H1 (cell line): ENCODE data around the gene PFKFB1. TPM values are rescaled to one million over a fixed set of nuclear protein-coding genes. Genes with fewer than 3 reads are reported as not detected.

ENCODE experiments used
- CTCF ChIA-PET: fragments of 300-600 bp; sonication (Branson Sonifier 250); formaldehyde crosslinking; loops from one replicate; lab custom pipeline; 2021; ENCODE audit not compliant: partially characterized antibody; lab: Charles Lee
- POLR2A ChIA-PET: fragments of 300-600 bp; sonication (Branson Sonifier 250); formaldehyde crosslinking; loops from one replicate; lab custom pipeline; 2021; ENCODE audit warnings: inconsistent platforms; ENCODE audit not compliant: partially characterized antibody; lab: Charles Lee
- DNase-seq, 2 experiments: peaks; one replicate each; pipeline versions ENCODE4 v3.0.0 to v3.0.0-alpha.2; 2010 to 2022; ENCODE audit warnings: low spot score in 2 of 2, low read depth in 1 of 2, mixed read lengths in 1 of 2
- FAIRE-seq: peaks from 2 replicates; lab custom pipeline; 2011; peaks lifted over from hg19 to GRCh38; lab: Jason Lieb, UNC
- H2AFZ ChIP-seq: 2 replicates; pipeline ENCODE4 v1.8.1; 2012; ENCODE audit warnings: low read length, inconsistent platforms
- H2AK5ac ChIP-seq: 2 replicates; pipeline ENCODE4 v1.6.1; 2013; ENCODE audit warnings: low read depth, low read length
- H2BK120ac ChIP-seq: replicated peaks from 2 replicates; pipeline ENCODE3; 2013; ENCODE audit warnings: low read depth, low read length, inconsistent platforms
- H2BK12ac ChIP-seq: 2 replicates; pipeline ENCODE4 v1.6.1; 2013; ENCODE audit warnings: low read depth, low read length
- H2BK15ac ChIP-seq: 2 replicates; pipeline ENCODE4 v1.6.1; 2013; ENCODE audit warnings: low read length
- H2BK20ac ChIP-seq: 2 replicates; pipeline ENCODE4 v1.6.1; 2013; ENCODE audit warnings: low read length
- H2BK5ac ChIP-seq: 2 replicates; pipeline ENCODE4 v1.6.1; 2013; ENCODE audit warnings: low read depth, low read length
- H3K14ac ChIP-seq: 2 replicates; pipeline ENCODE4 v1.6.1; 2013; ENCODE audit warnings: inconsistent platforms; ENCODE audit not compliant: insufficient read length
- H3K18ac ChIP-seq: 2 replicates; pipeline ENCODE4 v1.6.1; 2013; ENCODE audit warnings: low read length; ENCODE audit errors: extremely low read depth
- H3K23ac ChIP-seq: 2 replicates; pipeline ENCODE4 v1.6.1; 2013; ENCODE audit warnings: inconsistent platforms; ENCODE audit not compliant: insufficient read length
- H3K23me2 ChIP-seq: 2 replicates; pipeline ENCODE4 v1.6.1; 2013; ENCODE audit warnings: low read depth, low read length
- H3K27ac ChIP-seq: 2 replicates; pipeline ENCODE4 v1.6.1; 2011; ENCODE audit warnings: low read depth, low read length, inconsistent platforms
- H3K27me3 ChIP-seq, 4 experiments: replicated peaks in 1 of 4; 1 replicate in 1 of 4; 2 replicates in 3 of 4; pipeline versions ENCODE4 v1.6.1 to v1.8.1; 2011 to 2013; ENCODE audit warnings: low read length in 3 of 4, mild to moderate bottlenecking in 3 of 4, inconsistent platforms in 2 of 4, mixed read lengths in 2 of 4, moderate library complexity in 1 of 4; ENCODE audit not compliant: control insufficient read depth in 3 of 4, insufficient read depth in 3 of 4; ENCODE audit errors: extremely low read depth in 1 of 4
- H3K36me3 ChIP-seq, 4 experiments: 2 replicates each; pipeline versions ENCODE4 v1.6.1 to v1.8.1; 2011 to 2013; ENCODE audit warnings: mild to moderate bottlenecking in 4 of 4, low read length in 3 of 4, moderate library complexity in 2 of 4, control low read depth in 1 of 4, inconsistent platforms in 1 of 4; ENCODE audit not compliant: insufficient read depth in 4 of 4, control insufficient read depth in 2 of 4
- H3K4ac ChIP-seq: replicated peaks from 2 replicates; pipeline ENCODE3; 2013; ENCODE audit warnings: low read length, low read depth, mixed read lengths, inconsistent platforms; ENCODE audit not compliant: insufficient read length
- H3K4me1 ChIP-seq, 4 experiments: replicated peaks in 1 of 4; 1 replicate in 1 of 4; 2 replicates in 3 of 4; pipeline versions ENCODE4 v1.6.1 to v1.8.1; 2011 to 2013; ENCODE audit warnings: low read length in 3 of 4, inconsistent platforms in 2 of 4, mixed read lengths in 1 of 4; ENCODE audit not compliant: insufficient read depth in 4 of 4, control insufficient read depth in 3 of 4
- H3K4me2 ChIP-seq, 2 experiments: 2 replicates each; pipeline versions ENCODE4 v1.6.1 to v1.8.1; 2011 to 2013; ENCODE audit warnings: low read depth in 2 of 2, low read length in 2 of 2, control low read depth in 1 of 2, inconsistent platforms in 1 of 2, mild to moderate bottlenecking in 1 of 2; ENCODE audit not compliant: insufficient read depth in 1 of 2
- H3K4me3 ChIP-seq, 4 experiments: fragments of 200-600, 300-600 bp in 1 of 4; sonication (generic), shearing (Covaris generic), sonication (Bioruptor Twin) in 1 of 4; 2 replicates each; pipeline versions ENCODE4 v1.5.1 to v1.8.1; 2011 to 2016; ENCODE audit warnings: low read length in 4 of 4, low read depth in 3 of 4, control low read depth in 2 of 4, inconsistent platforms in 2 of 4, mild to moderate bottlenecking in 2 of 4, mixed read lengths in 1 of 4, moderate library complexity in 1 of 4; ENCODE audit not compliant: insufficient read depth in 2 of 4; ENCODE audit errors: extremely low read depth in 1 of 4
- H3K56ac ChIP-seq: replicated peaks from 2 replicates; pipeline ENCODE3; 2013; ENCODE audit warnings: low read depth, mild to moderate bottlenecking, mixed read lengths, low read length, inconsistent platforms; ENCODE audit not compliant: insufficient read length
- H3K79me1 ChIP-seq: 2 replicates; pipeline ENCODE4 v1.6.1; 2013; ENCODE audit warnings: low read depth, low read length, control low read depth
- H3K79me2 ChIP-seq, 2 experiments: 2 replicates each; pipeline versions ENCODE4 v1.6.1 to v1.8.1; 2012 to 2013; ENCODE audit warnings: low read length in 2 of 2, mild to moderate bottlenecking in 2 of 2, inconsistent platforms in 1 of 2; ENCODE audit not compliant: insufficient read depth in 2 of 2, control insufficient read depth in 1 of 2
- H3K9ac ChIP-seq, 4 experiments: replicated peaks in 1 of 4; 1 replicate in 1 of 4; 2 replicates in 3 of 4; pipeline versions ENCODE4 v1.6.1 to v1.8.1; 2011 to 2013; ENCODE audit warnings: low read depth in 3 of 4, low read length in 3 of 4, control low read depth in 2 of 4, mild to moderate bottlenecking in 2 of 4, moderate library complexity in 2 of 4, inconsistent platforms in 1 of 4; ENCODE audit errors: extremely low read depth in 1 of 4
- H3K9me3 ChIP-seq, 2 experiments: 2 replicates each; pipeline versions ENCODE4 v1.6.1 to v1.8.1; 2012 to 2013; ENCODE audit warnings: mild to moderate bottlenecking in 2 of 2, moderate library complexity in 2 of 2, control low read depth in 1 of 2, inconsistent platforms in 1 of 2, low read depth in 1 of 2, low read length in 1 of 2, mixed read lengths in 1 of 2; ENCODE audit not compliant: insufficient read depth in 2 of 2
- H4K20me1 ChIP-seq, 2 experiments: replicated peaks in 1 of 2; 2 replicates each; pipeline versions ENCODE3 to v1.8.1; 2011 to 2013; ENCODE audit warnings: inconsistent platforms in 2 of 2, low read length in 2 of 2, mild to moderate bottlenecking in 1 of 2; ENCODE audit not compliant: insufficient read depth in 2 of 2, control insufficient read depth in 1 of 2
- H4K5ac ChIP-seq: 2 replicates; pipeline ENCODE4 v1.6.1; 2013; ENCODE audit warnings: low read length, low read depth, mixed read lengths, inconsistent platforms; ENCODE audit not compliant: insufficient read length
- H4K8ac ChIP-seq: 2 replicates; pipeline ENCODE4 v1.8.0; 2013; ENCODE audit warnings: mild to moderate bottlenecking, moderate library complexity, low read length, inconsistent platforms; ENCODE audit not compliant: insufficient read depth; ENCODE audit errors: extremely low read depth
- H4K91ac ChIP-seq: replicated peaks from 2 replicates; pipeline ENCODE3; 2013; ENCODE audit warnings: low read length, mixed read lengths, inconsistent platforms; ENCODE audit not compliant: insufficient read length
- BCL11A ChIP-seq, 2 experiments: IDR thresholded peaks; one replicate each; pipeline ENCODE4 v1.6.1; 2011; ENCODE audit warnings: low read depth in 2 of 2, low read length in 2 of 2, mild to moderate bottlenecking in 2 of 2
- CEBPB ChIP-seq: IDR thresholded peaks from 2 replicates; pipeline ENCODE4 v1.6.1; 2012; ENCODE audit warnings: low read depth, low read length
- GTF2F1 ChIP-seq: IDR thresholded peaks from 2 replicates; pipeline ENCODE4 v1.6.1; 2012; ENCODE audit warnings: low read depth, low read length, improper control_type of control experiment, borderline replicate concordance
- MAFK ChIP-seq: IDR thresholded peaks from 2 replicates; pipeline ENCODE4 v1.6.1; 2012; ENCODE audit warnings: low read depth, mild to moderate bottlenecking, improper control_type of control experiment, low read length
- PHF8 ChIP-seq: fragments of 200-600 bp; sonication (generic); conservative IDR thresholded peaks from 2 replicates; pipeline ENCODE4 v1.7.1; 2012; ENCODE audit warnings: low read depth, mild to moderate bottlenecking, inconsistent platforms, low read length, moderate library complexity
- RAD21 ChIP-seq, 2 experiments: IDR thresholded peaks in 1 of 2; conservative IDR thresholded peaks in 1 of 2; 2 replicates each; pipeline ENCODE4 v1.6.1; 2011; ENCODE audit warnings: low read depth in 2 of 2, low read length in 2 of 2, improper control_type of control experiment in 1 of 2, inconsistent platforms in 1 of 2, mild to moderate bottlenecking in 1 of 2, moderate library complexity in 1 of 2
- SP4 ChIP-seq: IDR thresholded peaks from 2 replicates; pipeline ENCODE4 v1.6.1; 2012; ENCODE audit warnings: low read length, inconsistent platforms
- WGBS, 2 experiments: shearing (Covaris generic) in 1 of 2; methylation state at CpG; one replicate each; pipeline versions ENCODE4 v1.1.6 to v1.1.7; 2013 to 2015; ENCODE audit warnings: low lambda C conversion rate in 2 of 2, mixed read lengths in 2 of 2, inconsistent platforms in 1 of 2, low coverage in 1 of 2, missing lambda C conversion rate in 1 of 2; ENCODE audit not compliant: insufficient replicate concordance in 2 of 2, insufficient coverage in 1 of 2, insufficient read length in 1 of 2; ENCODE audit errors: extremely low coverage in 1 of 2, missing lambda C conversion rate in 1 of 2; 5-methylcytosine and 5-hydroxymethylcytosine counted together
- polyA plus RNA-seq, 7 experiments: library from polyadenylated mRNA; depleted of rRNA in 3 of 7; stranded (reverse) in 5 of 7; unstranded in 2 of 7; fragments of >200 nt in 5 of 7; fragments of 200-250 nt in 2 of 7; gene quantifications; 1 replicate in 5 of 7; 2 replicates in 1 of 7; 4 replicates in 1 of 7; pipeline versions ENCODE4 v1.2.1 to v1.2.3, GENCODE V29; 2011 to 2013; ENCODE audit warnings: missing spikeins in 2 of 7, mixed read lengths in 2 of 7
- total RNA-seq: library from RNA; stranded (reverse); fragmentation: NEBNext Ultra II Directional; extraction: Animal tissue kit (Norgen Biotek cat#: 25700); gene quantifications from 2 replicates; pipeline ENCODE4 v1.2.1, GENCODE V29; 2021
- TF ChIP-seq, protein P1 (sequence below): IDR thresholded peaks from 2 replicates; pipeline ENCODE4 v1.6.1; 2012; ENCODE audit warnings: inconsistent platforms
- TF ChIP-seq, protein P2 (sequence below): IDR thresholded peaks from 2 replicates; pipeline ENCODE4 v1.6.1; 2011; ENCODE audit warnings: low read length, improper control_type of control experiment
- TF ChIP-seq, protein P3 (sequence below), 3 experiments: IDR thresholded peaks; 1 replicate in 2 of 3; 2 replicates in 1 of 3; pipeline versions ENCODE4 v1.5.1 to v1.6.1; 2011; ENCODE audit warnings: low read length in 3 of 3, mild to moderate bottlenecking in 3 of 3, inconsistent platforms in 2 of 3, low read depth in 1 of 3, moderate library complexity in 1 of 3; ENCODE audit not compliant: insufficient read depth in 1 of 3; ENCODE audit errors: control extremely low read depth in 1 of 3

Gene PFKFB1
- total and polyA plus RNA-seq, 2 of the 8 experiments (the other 6 are each of a cell fraction or from before 2014, with no cell fraction given), result 0.26 to 0.30 TPM

DNA sequence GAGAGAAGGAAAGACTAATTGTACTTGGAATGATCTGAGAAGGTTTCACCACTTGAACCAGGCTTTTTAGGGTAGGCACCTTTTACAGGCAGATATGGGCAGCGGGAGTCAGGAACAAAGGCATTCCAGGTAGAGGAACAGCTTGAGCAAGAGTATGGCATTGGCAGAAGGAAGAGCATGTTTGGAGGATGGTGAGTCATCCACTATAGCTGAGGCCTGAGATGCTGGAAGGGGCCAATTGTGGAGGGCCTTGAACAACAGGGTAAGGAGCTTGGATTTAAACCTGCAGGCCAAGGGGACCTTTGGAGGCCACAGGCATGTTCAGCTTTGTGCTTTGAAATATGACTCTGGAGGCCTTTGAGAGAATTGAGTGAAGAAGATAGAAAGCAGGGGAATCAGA, 32.2 kb downstream of the PFKFB1 start:
- no peaks in the 10 kb centered on the region; a peak in 1 of 7 replicates for H3K27me3 ChIP-seq
- CTCF ChIA-PET, result interaction anchor here (1.1 kb wide), 1 partner anchor 49 kb away, joined by 3 read pairs; no protein-coding TSS in a partner anchor
- H3K9me3 ChIP-seq, result peaks cover 0 to 4% of the 10 kb centered on the region in 2 experiments; a peak in 1 of 4 replicates
- H3K4me3 ChIP-seq, result no peak overlapping the region
- H3K23me2 ChIP-seq, result no peaks in the 10 kb centered on the region
- POLR2A ChIA-PET, result no interaction called here
- H4K20me1 ChIP-seq, result no peaks in the 10 kb centered on the region
- H2AFZ ChIP-seq, result no peak overlapping the region
- H2BK20ac ChIP-seq, result no peak overlapping the region
- H2BK120ac ChIP-seq, result no peak overlapping the region
- H3K27ac ChIP-seq, result no peak overlapping the region
- no peak overlapping the region for H3K4ac ChIP-seq
- H3K79me2 ChIP-seq, result no peaks in the 10 kb centered on the region
- no peaks in the 10 kb centered on the region for H3K79me1 ChIP-seq
- no peak overlapping the region for H3K14ac ChIP-seq
- H3K56ac ChIP-seq, result no peak overlapping the region
- no peak overlapping the region for H2BK5ac ChIP-seq
- no peak overlapping the region for H4K91ac ChIP-seq
- H3K36me3 ChIP-seq, result no peaks in the 10 kb centered on the region
- DNase-seq, result no peak
- H3K4me1 ChIP-seq, result no peaks in the 10 kb centered on the region
- H2BK15ac ChIP-seq, result no peak overlapping the region
- WGBS, 2 experiments, result 43% methylated on average over 1 of the region's 1 CpG; no CpG with 5 or more reads in 1 of the 2 experiments
- no peak overlapping the region for H3K18ac ChIP-seq
- no peak overlapping the region for H4K5ac ChIP-seq
- H2AK5ac ChIP-seq, result no peak overlapping the region
- H4K8ac ChIP-seq, result no peak overlapping the region
- H3K4me2 ChIP-seq, result no peak overlapping the region
- no peak overlapping the region for H2BK12ac ChIP-seq
- H3K9ac ChIP-seq, result no peak overlapping the region
- no peak for FAIRE-seq
- H3K23ac ChIP-seq, result no peak overlapping the region
- TF ChIP-seq, protein P1, sequence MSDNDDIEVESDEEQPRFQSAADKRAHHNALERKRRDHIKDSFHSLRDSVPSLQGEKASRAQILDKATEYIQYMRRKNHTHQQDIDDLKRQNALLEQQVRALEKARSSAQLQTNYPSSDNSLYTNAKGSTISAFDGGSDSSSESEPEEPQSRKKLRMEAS, result no peak
- no peak for TF ChIP-seq CEBPB
- TF ChIP-seq PHF8, result no peak
- TF ChIP-seq MAFK, result no peak
- TF ChIP-seq GTF2F1, result no peak
- TF ChIP-seq, protein P2, sequence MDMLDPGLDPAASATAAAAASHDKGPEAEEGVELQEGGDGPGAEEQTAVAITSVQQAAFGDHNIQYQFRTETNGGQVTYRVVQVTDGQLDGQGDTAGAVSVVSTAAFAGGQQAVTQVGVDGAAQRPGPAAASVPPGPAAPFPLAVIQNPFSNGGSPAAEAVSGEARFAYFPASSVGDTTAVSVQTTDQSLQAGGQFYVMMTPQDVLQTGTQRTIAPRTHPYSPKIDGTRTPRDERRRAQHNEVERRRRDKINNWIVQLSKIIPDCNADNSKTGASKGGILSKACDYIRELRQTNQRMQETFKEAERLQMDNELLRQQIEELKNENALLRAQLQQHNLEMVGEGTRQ, result no peak
- TF ChIP-seq, protein P3, sequence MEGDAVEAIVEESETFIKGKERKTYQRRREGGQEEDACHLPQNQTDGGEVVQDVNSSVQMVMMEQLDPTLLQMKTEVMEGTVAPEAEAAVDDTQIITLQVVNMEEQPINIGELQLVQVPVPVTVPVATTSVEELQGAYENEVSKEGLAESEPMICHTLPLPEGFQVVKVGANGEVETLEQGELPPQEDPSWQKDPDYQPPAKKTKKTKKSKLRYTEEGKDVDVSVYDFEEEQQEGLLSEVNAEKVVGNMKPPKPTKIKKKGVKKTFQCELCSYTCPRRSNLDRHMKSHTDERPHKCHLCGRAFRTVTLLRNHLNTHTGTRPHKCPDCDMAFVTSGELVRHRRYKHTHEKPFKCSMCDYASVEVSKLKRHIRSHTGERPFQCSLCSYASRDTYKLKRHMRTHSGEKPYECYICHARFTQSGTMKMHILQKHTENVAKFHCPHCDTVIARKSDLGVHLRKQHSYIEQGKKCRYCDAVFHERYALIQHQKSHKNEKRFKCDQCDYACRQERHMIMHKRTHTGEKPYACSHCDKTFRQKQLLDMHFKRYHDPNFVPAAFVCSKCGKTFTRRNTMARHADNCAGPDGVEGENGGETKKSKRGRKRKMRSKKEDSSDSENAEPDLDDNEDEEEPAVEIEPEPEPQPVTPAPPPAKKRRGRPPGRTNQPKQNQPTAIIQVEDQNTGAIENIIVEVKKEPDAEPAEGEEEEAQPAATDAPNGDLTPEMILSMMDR (IDR thresholded peaks at IDR 0.05; ENCODE audit: control extremely low read depth in 1 of 3, insufficient read depth in 1 of 3, low read depth in 1 of 3, low read length in 3 of 3), result no peak
- no peak for TF ChIP-seq RAD21 (IDR thresholded peaks at IDR 0.05 in 1 of 2, conservative IDR thresholded peaks at IDR 0.05 in 1 of 2; ENCODE audit: low read depth in 2 of 2, low read length in 2 of 2)
- TF ChIP-seq SP4, result no peak
- TF ChIP-seq BCL11A (IDR thresholded peaks at IDR 0.05; ENCODE audit: low read depth in 2 of 2, low read length in 2 of 2), result no peak
